Neural cell (in vitro differentiated cells): ENCODE measurements around the gene TMEM184B. TPM values are rescaled to one million over a fixed set of nuclear protein-coding genes. Genes with fewer than 3 reads are reported as not detected.

Source experiments
- H2AFZ ChIP-seq: fragments of 200-600, 300-800 bp; sonication (generic), shearing (Covaris generic); 2 replicates; pipeline ENCODE4 v1.6.0; 2014; ENCODE audit warnings: low read depth, mild to moderate bottlenecking, antibody characterized with exemption, low read length, moderate library complexity
- H3F3A ChIP-seq: fragments of 200-600 bp; shearing (Covaris generic); 2 replicates; pipeline ENCODE4 v1.6.1; 2016; ENCODE audit warnings: mild to moderate bottlenecking, moderate library complexity, mixed read lengths, antibody characterized with exemption, low read length; ENCODE audit not compliant: insufficient read depth, poor library complexity, severe bottlenecking
- H3K27ac ChIP-seq: fragments of 200-600, 300-800 bp; sonication (generic), shearing (Covaris generic); 2 replicates; pipeline ENCODE4 v1.5.1; 2014; ENCODE audit warnings: mild to moderate bottlenecking, low read length, moderate library complexity
- H3K27me3 ChIP-seq: fragments of 300-800, 200-600 bp; sonication (generic), shearing (Covaris generic); 2 replicates; pipeline ENCODE4 v1.6.0; 2014; ENCODE audit warnings: mild to moderate bottlenecking, low read depth, low read length, moderate library complexity; ENCODE audit not compliant: insufficient read depth
- H3K36me3 ChIP-seq: fragments of 300-800, 200-600 bp; sonication (generic), shearing (Covaris generic); 2 replicates; pipeline ENCODE4 v1.5.1; 2014; ENCODE audit warnings: mild to moderate bottlenecking, antibody characterized with exemption, low read length, moderate library complexity; ENCODE audit not compliant: insufficient read depth
- H3K4me2 ChIP-seq: fragments of 300-800, 200-600 bp; sonication (generic), shearing (Covaris generic); 2 replicates; pipeline ENCODE4 v1.6.0; 2014; ENCODE audit warnings: mild to moderate bottlenecking, low read length
- H3K4me3 ChIP-seq: fragments of 300-800, 200-600 bp; sonication (generic), shearing (Covaris generic); 2 replicates; pipeline ENCODE4 v1.5.1; 2014; ENCODE audit warnings: mild to moderate bottlenecking, low read length, moderate library complexity
- H3K79me2 ChIP-seq: fragments of 200-600 bp; shearing (Covaris generic); replicated peaks from 2 replicates; pipeline ENCODE4 v1.6.0; 2014; ENCODE audit warnings: mild to moderate bottlenecking, low read length, moderate library complexity; ENCODE audit not compliant: insufficient read depth
- H3K9ac ChIP-seq: fragments of 300-800, 200-600 bp; sonication (generic), shearing (Covaris generic); 2 replicates; pipeline ENCODE4 v1.6.1; 2016; ENCODE audit warnings: mild to moderate bottlenecking, low read length, mixed read lengths
- H3K9me2 ChIP-seq: fragments of 200-600 bp; shearing (Covaris generic); 2 replicates; pipeline ENCODE4 v1.6.1; 2016; ENCODE audit warnings: mild to moderate bottlenecking, low read length, mixed read lengths; ENCODE audit not compliant: insufficient read depth
- H3K9me3 ChIP-seq: fragments of 200-600, 300-800 bp; sonication (generic), shearing (Covaris generic); 2 replicates; pipeline ENCODE4 v1.6.1; 2016; ENCODE audit warnings: mild to moderate bottlenecking, mixed run types, low read length, moderate library complexity, mixed read lengths
- H4K20me1 ChIP-seq: fragments of 200-600 bp; shearing (Covaris generic); 2 replicates; pipeline ENCODE4 v1.6.1; 2016; ENCODE audit warnings: mild to moderate bottlenecking, mixed run types; ENCODE audit not compliant: insufficient read depth
- EP300 ChIP-seq: fragments of 450-650 bp; conservative IDR thresholded peaks from 2 replicates; pipeline ENCODE4 v1.6.1; 2014; ENCODE audit warnings: antibody characterized with exemption, mild to moderate bottlenecking, moderate library complexity; ENCODE audit not compliant: poor library complexity, severe bottlenecking
- EZH2 ChIP-seq: fragments of 200-600, 300-800 bp; shearing (Covaris generic), sonication (generic); IDR thresholded peaks from 2 replicates; pipeline ENCODE4 v1.6.1; 2014; ENCODE audit warnings: antibody characterized with exemption, low read length, borderline replicate concordance, mild to moderate bottlenecking; ENCODE audit not compliant: insufficient read depth, poor library complexity, severe bottlenecking
- MXI1 ChIP-seq: fragments of 450-650 bp; conservative IDR thresholded peaks from 2 replicates; pipeline ENCODE4 v1.6.1; 2014; ENCODE audit warnings: antibody characterized with exemption, mild to moderate bottlenecking; ENCODE audit not compliant: poor library complexity, severe bottlenecking
- POLR2AphosphoS5 ChIP-seq: IDR thresholded peaks from 2 replicates; pipeline ENCODE4 v1.6.1; 2012
- RAD21 ChIP-seq: fragments of 450-650 bp; conservative IDR thresholded peaks from 2 replicates; pipeline ENCODE4 v1.6.1; 2014; ENCODE audit warnings: antibody characterized with exemption, mild to moderate bottlenecking, moderate library complexity
- SMC3 ChIP-seq: fragments of 450-650 bp; conservative IDR thresholded peaks from 2 replicates; pipeline ENCODE4 v1.6.1; 2014; ENCODE audit warnings: antibody characterized with exemption, mild to moderate bottlenecking, moderate library complexity; ENCODE audit not compliant: poor library complexity
- TAF1 ChIP-seq: IDR thresholded peaks from 2 replicates; pipeline ENCODE4 v1.6.1; 2012; ENCODE audit warnings: low read depth
- polyA plus RNA-seq: library from polyadenylated mRNA; depleted of rRNA; stranded (reverse); fragments of >200 nt; gene quantifications from 2 replicates; pipeline ENCODE4 v1.2.3, GENCODE V29; 2014
- TF ChIP-seq, protein P1 (sequence below): IDR thresholded peaks from 2 replicates; pipeline ENCODE4 v1.6.1; 2012; ENCODE audit warnings: borderline replicate concordance
- TF ChIP-seq, protein P2 (sequence below): fragments of 450-650 bp; IDR thresholded peaks from 2 replicates; pipeline ENCODE4 v1.5.1; 2014; ENCODE audit warnings: antibody characterized with exemption, mild to moderate bottlenecking, moderate library complexity; ENCODE audit not compliant: poor library complexity, severe bottlenecking

TMEM184B gene
- polyA plus RNA-seq, 1 donor from 2014 or later, result 19.7 TPM

- H3K9me2 ChIP-seq, result no peaks in the 10 kb centered on the region
- H3K27me3 ChIP-seq, result no peaks in the 10 kb centered on the region
- peaks cover 26% of the 10 kb centered on the region for H4K20me1 ChIP-seq
- H3K9me3 ChIP-seq, result no peaks in the 10 kb centered on the region
- H3K27ac ChIP-seq, result no peak overlapping the region
- no peak overlapping the region for H3K4me3 ChIP-seq
- H3K79me2 ChIP-seq, result peaks cover 14% of the 10 kb centered on the region
- no peaks in the 10 kb centered on the region for H3F3A ChIP-seq
- no peak overlapping the region for H3K9ac ChIP-seq
- peaks cover 8% of the 10 kb centered on the region for H3K36me3 ChIP-seq
- no peak overlapping the region for H3K4me2 ChIP-seq
- TF ChIP-seq MXI1, result no peak
- no peak for TF ChIP-seq TAF1
- TF ChIP-seq, protein P1, sequence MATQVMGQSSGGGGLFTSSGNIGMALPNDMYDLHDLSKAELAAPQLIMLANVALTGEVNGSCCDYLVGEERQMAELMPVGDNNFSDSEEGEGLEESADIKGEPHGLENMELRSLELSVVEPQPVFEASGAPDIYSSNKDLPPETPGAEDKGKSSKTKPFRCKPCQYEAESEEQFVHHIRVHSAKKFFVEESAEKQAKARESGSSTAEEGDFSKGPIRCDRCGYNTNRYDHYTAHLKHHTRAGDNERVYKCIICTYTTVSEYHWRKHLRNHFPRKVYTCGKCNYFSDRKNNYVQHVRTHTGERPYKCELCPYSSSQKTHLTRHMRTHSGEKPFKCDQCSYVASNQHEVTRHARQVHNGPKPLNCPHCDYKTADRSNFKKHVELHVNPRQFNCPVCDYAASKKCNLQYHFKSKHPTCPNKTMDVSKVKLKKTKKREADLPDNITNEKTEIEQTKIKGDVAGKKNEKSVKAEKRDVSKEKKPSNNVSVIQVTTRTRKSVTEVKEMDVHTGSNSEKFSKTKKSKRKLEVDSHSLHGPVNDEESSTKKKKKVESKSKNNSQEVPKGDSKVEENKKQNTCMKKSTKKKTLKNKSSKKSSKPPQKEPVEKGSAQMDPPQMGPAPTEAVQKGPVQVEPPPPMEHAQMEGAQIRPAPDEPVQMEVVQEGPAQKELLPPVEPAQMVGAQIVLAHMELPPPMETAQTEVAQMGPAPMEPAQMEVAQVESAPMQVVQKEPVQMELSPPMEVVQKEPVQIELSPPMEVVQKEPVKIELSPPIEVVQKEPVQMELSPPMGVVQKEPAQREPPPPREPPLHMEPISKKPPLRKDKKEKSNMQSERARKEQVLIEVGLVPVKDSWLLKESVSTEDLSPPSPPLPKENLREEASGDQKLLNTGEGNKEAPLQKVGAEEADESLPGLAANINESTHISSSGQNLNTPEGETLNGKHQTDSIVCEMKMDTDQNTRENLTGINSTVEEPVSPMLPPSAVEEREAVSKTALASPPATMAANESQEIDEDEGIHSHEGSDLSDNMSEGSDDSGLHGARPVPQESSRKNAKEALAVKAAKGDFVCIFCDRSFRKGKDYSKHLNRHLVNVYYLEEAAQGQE, result no peak
- TF ChIP-seq EP300, result no peak
- TF ChIP-seq, protein P2, sequence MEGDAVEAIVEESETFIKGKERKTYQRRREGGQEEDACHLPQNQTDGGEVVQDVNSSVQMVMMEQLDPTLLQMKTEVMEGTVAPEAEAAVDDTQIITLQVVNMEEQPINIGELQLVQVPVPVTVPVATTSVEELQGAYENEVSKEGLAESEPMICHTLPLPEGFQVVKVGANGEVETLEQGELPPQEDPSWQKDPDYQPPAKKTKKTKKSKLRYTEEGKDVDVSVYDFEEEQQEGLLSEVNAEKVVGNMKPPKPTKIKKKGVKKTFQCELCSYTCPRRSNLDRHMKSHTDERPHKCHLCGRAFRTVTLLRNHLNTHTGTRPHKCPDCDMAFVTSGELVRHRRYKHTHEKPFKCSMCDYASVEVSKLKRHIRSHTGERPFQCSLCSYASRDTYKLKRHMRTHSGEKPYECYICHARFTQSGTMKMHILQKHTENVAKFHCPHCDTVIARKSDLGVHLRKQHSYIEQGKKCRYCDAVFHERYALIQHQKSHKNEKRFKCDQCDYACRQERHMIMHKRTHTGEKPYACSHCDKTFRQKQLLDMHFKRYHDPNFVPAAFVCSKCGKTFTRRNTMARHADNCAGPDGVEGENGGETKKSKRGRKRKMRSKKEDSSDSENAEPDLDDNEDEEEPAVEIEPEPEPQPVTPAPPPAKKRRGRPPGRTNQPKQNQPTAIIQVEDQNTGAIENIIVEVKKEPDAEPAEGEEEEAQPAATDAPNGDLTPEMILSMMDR, result no peak
- TF ChIP-seq SMC3, result no peak
- TF ChIP-seq EZH2, result no peak
- no peak for TF ChIP-seq POLR2AphosphoS5
- TF ChIP-seq RAD21, result no peak
- no peak overlapping the region for H2AFZ ChIP-seq
Measured at GRCh38 chr22:38299770-38300102, 26.9 kb upstream of the TMEM184B start.

DNA sequence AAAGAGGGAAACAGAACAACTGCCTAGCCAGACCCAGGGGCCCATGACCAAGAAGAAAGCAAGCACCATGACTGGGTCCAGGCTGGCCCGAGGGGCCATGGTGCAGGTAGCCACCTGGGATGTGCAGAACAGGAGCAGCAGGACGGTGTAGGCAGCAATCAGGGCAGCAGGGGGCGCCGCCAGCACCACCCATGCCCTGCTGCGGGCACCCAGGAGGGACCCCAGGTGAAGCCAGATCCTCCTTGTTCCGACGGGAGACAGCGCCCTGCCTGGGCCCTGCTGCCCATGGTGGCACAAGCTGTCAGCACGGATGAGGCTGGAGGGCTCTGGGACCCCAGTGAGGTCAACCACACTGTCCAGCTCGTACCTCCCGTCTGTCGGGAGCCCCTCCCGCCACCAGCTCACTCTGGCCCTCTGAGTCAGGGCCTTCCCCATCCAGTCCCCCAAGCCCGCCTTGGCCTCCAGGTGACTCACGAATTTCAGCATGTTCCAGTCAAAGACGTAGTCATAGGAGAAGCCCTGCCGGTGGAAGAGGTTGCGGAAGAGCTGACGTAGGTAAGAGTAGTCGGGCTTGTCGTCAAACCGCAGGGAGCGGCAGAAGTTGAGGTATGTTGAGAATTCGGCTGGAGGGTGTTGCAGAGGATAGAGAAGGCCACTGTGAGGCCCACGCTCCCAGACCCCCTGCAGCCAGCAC lies 25.6 kb upstream of the TMEM184B start:
- H3F3A ChIP-seq, result no peaks in the 10 kb centered on the region
- TF ChIP-seq EP300, result no peak
- no peak for TF ChIP-seq TAF1
- TF ChIP-seq, protein P2, result no peak
- TF ChIP-seq SMC3, result no peak
- no peak for TF ChIP-seq POLR2AphosphoS5
- no peak for TF ChIP-seq RAD21
- TF ChIP-seq, protein P1, result no peak
- TF ChIP-seq MXI1, result no peak
- no peak for TF ChIP-seq EZH2
- peaks cover 14% of the 10 kb centered on the region for H4K20me1 ChIP-seq
- H3K4me2 ChIP-seq, result no peak overlapping the region
- no peak overlapping the region for H3K9ac ChIP-seq
- H3K27me3 ChIP-seq, result no peaks in the 10 kb centered on the region
- peaks cover 10% of the 10 kb centered on the region for H3K36me3 ChIP-seq
- no peaks in the 10 kb centered on the region for H3K9me3 ChIP-seq
- peaks cover under 1% of the 10 kb centered on the region for H3K79me2 ChIP-seq
- no peaks in the 10 kb centered on the region for H3K9me2 ChIP-seq
- H2AFZ ChIP-seq, result no peak overlapping the region
- no peak overlapping the region for H3K27ac ChIP-seq
- H3K4me3 ChIP-seq, result no peak overlapping the region
